ENCODE results near the gene CRX.
"Not testable (repeated sequence)": the region's sequence is repeated elsewhere in the genome, so short reads cannot be mapped to it uniquely, and the experiment has no call there.

CRX gene

GRCh38 chr19:47821460-47822020 is at the start of gene CRX:
TSS of gene CRX (plus strand) at chr19:47821937. CDS start at chr19:47834444, 12,507 bp downstream.
- no peak for DNase-seq

- no peak for DNase-seq
These were observed 45.2 kb upstream of the CRX start for GRCh38 chr19:47776568-47776967.

- DNase-seq, result not testable (repeated sequence)
These were observed 44.3 kb upstream of the CRX start for GRCh38 chr19:47777245-47778048.

- peak; percentile 74 for DNase-seq
These were observed 43.4 kb upstream of the CRX start, which contains the start of gene SELENOW for GRCh38 chr19:47778049-47778953. TSS of gene SELENOW (plus strand) at chr19:47778703. CDS start at chr19:47778786, 83 bp downstream.

GRCh38 chr19:47778954-47779351 is 42.8 kb upstream of the CRX start:
- DNase-seq, result no peak

- no peak for DNase-seq
These were observed 42.1 kb upstream of the CRX start for GRCh38 chr19:47779524-47780214.

GRCh38 chr19:47780215-47780551 is 41.6 kb upstream of the CRX start:
- no peak for DNase-seq

- DNase-seq, result no peak
These were observed 40.0 kb upstream of the CRX start for GRCh38 chr19:47781590-47782262.

- DNase-seq, result no peak
These were observed 35.2 kb upstream of the CRX start for GRCh38 chr19:47786566-47786965.

- DNase-seq, result not testable (repeated sequence)
These were observed 34.4 kb upstream of the CRX start for GRCh38 chr19:47787307-47787706.

- DNase-seq, result not testable (repeated sequence)
These were observed 31.9 kb upstream of the CRX start for GRCh38 chr19:47789811-47790210.

GRCh38 chr19:47790398-47790814 is 31.3 kb upstream of the CRX start:
- DNase-seq, result peak; percentile 68

- no peak for DNase-seq
These were observed 29.1 kb upstream of the CRX start for GRCh38 chr19:47792616-47793015.

GRCh38 chr19:47794526-47794925 is 27.2 kb upstream of the CRX start:
- DNase-seq, result no peak

- no peak for DNase-seq
These were observed 25.0 kb upstream of the CRX start for GRCh38 chr19:47796785-47797184.

- DNase-seq, result no peak
These were observed 23.5 kb upstream of the CRX start for GRCh38 chr19:47797996-47798903.

GRCh38 chr19:47798904-47799266 is 22.9 kb upstream of the CRX start:
- no peak for DNase-seq

- DNase-seq, result no peak
These were observed 20.5 kb upstream of the CRX start for GRCh38 chr19:47801270-47801669.

- DNase-seq, result no peak
These were observed 19.2 kb upstream of the CRX start for GRCh38 chr19:47802521-47803043.

GRCh38 chr19:47803148-47803547 is 18.6 kb upstream of the CRX start:
- DNase-seq, result not testable (repeated sequence)

GRCh38 chr19:47803671-47804070 is 18.1 kb upstream of the CRX start:
- not testable (repeated sequence) for DNase-seq

All from NK-92 treated with Interleukin-12 subunit alpha and Interleukin-12 subunit beta, amount 100 ng/mL, for 24 hours (cell line).